ENCODE data around the gene GUCA2A.

DNA sequence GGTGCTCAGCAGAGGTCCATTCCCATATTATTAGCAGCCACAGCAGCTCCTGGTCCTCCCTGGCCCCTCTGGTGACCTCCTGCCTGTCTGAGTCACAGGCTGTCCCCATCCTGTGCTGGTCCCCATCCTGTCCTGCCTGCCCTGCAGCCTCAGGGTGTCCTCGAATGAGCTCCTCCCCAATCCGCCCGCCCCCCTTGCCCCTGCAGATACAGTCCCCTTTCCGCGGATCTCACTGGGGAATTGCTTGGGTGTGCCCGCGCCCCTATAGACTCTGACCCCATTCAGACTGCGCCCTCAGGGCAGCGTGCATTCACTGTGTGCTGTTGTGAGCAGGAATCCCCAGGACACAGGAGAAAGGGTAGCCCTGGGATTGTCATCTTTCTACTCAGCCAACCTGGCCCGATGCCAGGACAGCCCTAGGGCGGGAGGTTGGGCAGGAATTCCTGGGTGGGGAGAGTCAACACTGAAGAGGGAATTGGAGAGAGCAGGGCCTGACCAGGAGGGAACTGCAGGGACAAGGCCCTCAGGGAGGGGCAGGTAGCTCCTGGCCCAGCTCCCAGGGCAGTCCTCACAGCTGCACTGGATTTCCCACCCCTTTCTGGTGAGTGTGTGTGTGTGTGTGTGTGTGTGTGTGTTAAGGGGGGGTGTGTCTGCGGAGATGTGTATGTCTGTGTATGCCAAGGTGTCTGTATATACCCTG lies 1.1 kb upstream of the GUCA2A start:
- TF ChIP-seq, protein P1, sequence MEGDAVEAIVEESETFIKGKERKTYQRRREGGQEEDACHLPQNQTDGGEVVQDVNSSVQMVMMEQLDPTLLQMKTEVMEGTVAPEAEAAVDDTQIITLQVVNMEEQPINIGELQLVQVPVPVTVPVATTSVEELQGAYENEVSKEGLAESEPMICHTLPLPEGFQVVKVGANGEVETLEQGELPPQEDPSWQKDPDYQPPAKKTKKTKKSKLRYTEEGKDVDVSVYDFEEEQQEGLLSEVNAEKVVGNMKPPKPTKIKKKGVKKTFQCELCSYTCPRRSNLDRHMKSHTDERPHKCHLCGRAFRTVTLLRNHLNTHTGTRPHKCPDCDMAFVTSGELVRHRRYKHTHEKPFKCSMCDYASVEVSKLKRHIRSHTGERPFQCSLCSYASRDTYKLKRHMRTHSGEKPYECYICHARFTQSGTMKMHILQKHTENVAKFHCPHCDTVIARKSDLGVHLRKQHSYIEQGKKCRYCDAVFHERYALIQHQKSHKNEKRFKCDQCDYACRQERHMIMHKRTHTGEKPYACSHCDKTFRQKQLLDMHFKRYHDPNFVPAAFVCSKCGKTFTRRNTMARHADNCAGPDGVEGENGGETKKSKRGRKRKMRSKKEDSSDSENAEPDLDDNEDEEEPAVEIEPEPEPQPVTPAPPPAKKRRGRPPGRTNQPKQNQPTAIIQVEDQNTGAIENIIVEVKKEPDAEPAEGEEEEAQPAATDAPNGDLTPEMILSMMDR (IDR thresholded peaks at IDR 0.05; ENCODE audit: low read depth, low read length, poor library complexity, severe bottlenecking) = no peak
- TF ChIP-seq EZH2phosphoT487 (IDR thresholded peaks at IDR 0.05; ENCODE audit: borderline replicate concordance, low read length) = no peak
